ENCODE measurements around the gene RNU7-1.
A peak's percentile ranks its signal among the peaks of the same experiment; 100 is the strongest.

GRCh38 chr12:6937481-6938352 is 5.9 kb upstream of the RNU7-1 start:
- peak; percentile 97 for TF ChIP-seq CTCF (IDR thresholded peaks at IDR 0.05; ENCODE audit: borderline replicate concordance, extremely low read depth, low read length, poor library complexity, severe bottlenecking)
- no peak for TF ChIP-seq EZH2 (IDR thresholded peaks at IDR 0.05; ENCODE audit: borderline replicate concordance, low read depth, low read length, severe bottlenecking)
